Brain microvascular endothelial cell (primary cell): ENCODE results near the gene RBMS3.

Experiments used
- DNase-seq: peaks from one replicate; pipeline ENCODE4 v3.0.0-alpha.2; 2020
- H3K27ac ChIP-seq: fragments of 250-450 bp; sonication (Bioruptor Pico); 2 replicates; pipeline ENCODE4 v1.5.1; 2020; ENCODE audit warnings: mild to moderate bottlenecking, moderate library complexity
- H3K27me3 ChIP-seq: fragments of 250-450 bp; sonication (Bioruptor Pico); replicated peaks from 2 replicates; pipeline ENCODE4 v1.5.1; 2020; ENCODE audit warnings: mild to moderate bottlenecking
- H3K36me3 ChIP-seq: fragments of 250-450 bp; sonication (Bioruptor Pico); replicated peaks from 2 replicates; pipeline ENCODE4 v1.5.1; 2020; ENCODE audit warnings: mild to moderate bottlenecking
- H3K4me3 ChIP-seq: 2 replicates; pipeline ENCODE4 v1.5.1; 2011; ENCODE audit warnings: low read depth, mild to moderate bottlenecking, control low read depth, low read length, moderate library complexity
- CTCF ChIP-seq: IDR thresholded peaks from 2 replicates; pipeline ENCODE4 v1.5.1; 2011; ENCODE audit warnings: low read depth, mild to moderate bottlenecking, moderate library complexity, low read length, control low read depth, inconsistent platforms; ENCODE audit errors: missing control alignments
- in situ Hi-C: cut with HindIII; loops from 2 replicates; pipeline ENCODE4 v1.10.0; 2017; ENCODE audit warnings: low sequenced_read_pairs, low pct_ligation_motif_present

Gene RBMS3

GRCh38 chr3:29267226-29267625 is 13.6 kb upstream of the RBMS3 start:
- DNase-seq: no peak
- Histone ChIP-seq H3K27ac (no peak overlapping the region), H3K36me3 (no peaks in the 10 kb centered on the region), H3K4me3 (no peak overlapping the region), H3K27me3 (no peaks in the 10 kb centered on the region)
- in situ Hi-C loops: no loop called here
- no peak for TF ChIP-seq CTCF

GRCh38 chr3:29268651-29269050 is 12.2 kb upstream of the RBMS3 start:
- DNase-seq: no peak
- H3K27me3 ChIP-seq: no peaks in the 10 kb centered on the region
- in situ Hi-C loops: no loop called here
- TF ChIP-seq CTCF: no peak
- H3K4me3 ChIP-seq: no peak overlapping the region
- no peaks in the 10 kb centered on the region for H3K36me3 ChIP-seq
- no peak overlapping the region for H3K27ac ChIP-seq

- no peak for DNase-seq
- in situ Hi-C loops: no loop called here
- Histone ChIP-seq H3K27ac (no peak overlapping the region), H3K27me3 (no peaks in the 10 kb centered on the region), H3K4me3 (no peak overlapping the region), H3K36me3 (no peaks in the 10 kb centered on the region)
- no peak for TF ChIP-seq CTCF
Measured at GRCh38 chr3:29270752-29271151, 10.1 kb upstream of the RBMS3 start.

- no peak for TF ChIP-seq CTCF
- no peak for DNase-seq
- Histone ChIP-seq H3K36me3 (no peaks in the 10 kb centered on the region), H3K27me3 (no peaks in the 10 kb centered on the region), H3K4me3 (no peak overlapping the region), H3K27ac (no peak overlapping the region)
- in situ Hi-C loops: no loop called here
Measured at GRCh38 chr3:29271475-29271874, 9.4 kb upstream of the RBMS3 start.

- Histone ChIP-seq H3K27me3 (no peaks in the 10 kb centered on the region), H3K4me3 (no peak overlapping the region), H3K36me3 (no peaks in the 10 kb centered on the region), H3K27ac (no peak overlapping the region)
- no peak for TF ChIP-seq CTCF
- in situ Hi-C loops: loop anchor here (25.0 kb wide), 1 partner anchor 488 kb away; no protein-coding TSS in a partner anchor
- DNase-seq: no peak
Measured at GRCh38 chr3:29274667-29275066, 6.2 kb upstream of the RBMS3 start.

- Histone ChIP-seq H3K27me3 (no peaks in the 10 kb centered on the region), H3K36me3 (no peaks in the 10 kb centered on the region), H3K4me3 (no peak overlapping the region), H3K27ac (no peak overlapping the region)
- in situ Hi-C loops: loop anchor here (25.0 kb wide), 1 partner anchor 487 kb away; no protein-coding TSS in a partner anchor
- DNase-seq: no peak
- TF ChIP-seq CTCF: no peak
Measured at GRCh38 chr3:29275309-29275708, 5.6 kb upstream of the RBMS3 start.
